ENCODE data around the gene GGTLC1. TPM values are rescaled to one million over a fixed set of nuclear protein-coding genes. Genes with fewer than 3 reads are reported as not detected.

Gene GGTLC1
- total RNA-seq, 3 donors from 2014 or later, result not detected

GRCh38 chr20:23955896-23956295, 32.7 kb downstream of the GGTLC1 start:
- no peak for TF ChIP-seq CTCF (IDR thresholded peaks at IDR 0.05)
- TF ChIP-seq POLR2AphosphoS5 (IDR thresholded peaks at IDR 0.05), result no peak
- TF ChIP-seq POLR2A (IDR thresholded peaks at IDR 0.05), result no peak
- no peaks in the 10 kb centered on the region for H3K27me3 ChIP-seq
- DNase-seq (ENCODE audit: low spot score in 2 of 2), result no peak
- no peak overlapping the region for H3K4me3 ChIP-seq
- H3K36me3 ChIP-seq, result no peaks in the 10 kb centered on the region
- H3K9me3 ChIP-seq, result no peaks in the 10 kb centered on the region
- H3K27ac ChIP-seq, result no peak overlapping the region
- no peaks in the 10 kb centered on the region for H3K4me1 ChIP-seq
- intact Hi-C loops (cut with DNase I; ENCODE audit: low total_unique reads), result no loop called here

- no peak for DNase-seq (ENCODE audit: low spot score in 2 of 2)
- no peak overlapping the region for H3K27ac ChIP-seq
- no peak overlapping the region for H3K4me3 ChIP-seq
- no peak for TF ChIP-seq CTCF (IDR thresholded peaks at IDR 0.05)
- no peak for TF ChIP-seq POLR2AphosphoS5 (IDR thresholded peaks at IDR 0.05)
- TF ChIP-seq POLR2A (IDR thresholded peaks at IDR 0.05), result no peak
- no peaks in the 10 kb centered on the region for H3K9me3 ChIP-seq
- intact Hi-C loops (cut with DNase I; ENCODE audit: low total_unique reads), result no loop called here
- H3K27me3 ChIP-seq, result no peaks in the 10 kb centered on the region
- H3K4me1 ChIP-seq, result no peaks in the 10 kb centered on the region
- H3K36me3 ChIP-seq, result no peaks in the 10 kb centered on the region
These were observed 34.4 kb downstream of the GGTLC1 start for GRCh38 chr20:23954008-23954745.

- H3K9me3 ChIP-seq, result no peaks in the 10 kb centered on the region
- H3K36me3 ChIP-seq, result no peaks in the 10 kb centered on the region
- H3K27me3 ChIP-seq, result no peaks in the 10 kb centered on the region
- no peak overlapping the region for H3K27ac ChIP-seq
- intact Hi-C loops (cut with DNase I; ENCODE audit: low total_unique reads), result no loop called here
- no peak overlapping the region for H3K4me3 ChIP-seq
- no peak for TF ChIP-seq CTCF (IDR thresholded peaks at IDR 0.05)
- no peak for TF ChIP-seq POLR2AphosphoS5 (IDR thresholded peaks at IDR 0.05)
- no peak for TF ChIP-seq POLR2A (IDR thresholded peaks at IDR 0.05)
- no peaks in the 10 kb centered on the region for H3K4me1 ChIP-seq
- no peak for DNase-seq (ENCODE audit: low spot score in 2 of 2)
These were observed 42.4 kb downstream of the GGTLC1 start for GRCh38 chr20:23946206-23946605.

- intact Hi-C loops (cut with DNase I; ENCODE audit: low total_unique reads), result no loop called here
- Histone ChIP-seq H3K27me3 (no peaks in the 10 kb centered on the region), H3K4me3 (no peak overlapping the region), H3K36me3 (no peaks in the 10 kb centered on the region), H3K27ac (no peak overlapping the region), H3K9me3 (peaks cover 0 to 7% of the 10 kb centered on the region in 2 donors), H3K4me1 (no peaks in the 10 kb centered on the region)
- DNase-seq (ENCODE audit: low spot score in 2 of 2), result no peak
- TF ChIP-seq CTCF (IDR thresholded peaks at IDR 0.05) (no peak), POLR2A (IDR thresholded peaks at IDR 0.05) (no peak), POLR2AphosphoS5 (IDR thresholded peaks at IDR 0.05) (no peak)
These were observed 45.3 kb downstream of the GGTLC1 start for GRCh38 chr20:23943304-23943703.

GRCh38 chr20:23939641-23940040, 48.9 kb downstream of the GGTLC1 start:
- no peaks in the 10 kb centered on the region for H3K4me1 ChIP-seq
- H3K27me3 ChIP-seq, result peaks cover 0 to 3% of the 10 kb centered on the region in 2 donors
- H3K4me3 ChIP-seq, result no peak overlapping the region
- H3K9me3 ChIP-seq, result peaks cover 0 to 7% of the 10 kb centered on the region in 2 donors
- H3K36me3 ChIP-seq, result no peaks in the 10 kb centered on the region
- H3K27ac ChIP-seq, result no peak overlapping the region
- intact Hi-C loops (cut with DNase I; ENCODE audit: low total_unique reads), result loop anchor here (5.0 kb wide), 1 partner anchor 588 kb away; no protein-coding TSS in a partner anchor
- TF ChIP-seq CTCF (IDR thresholded peaks at IDR 0.05) (no peak), POLR2AphosphoS5 (IDR thresholded peaks at IDR 0.05) (no peak), POLR2A (IDR thresholded peaks at IDR 0.05) (no peak)
- no peak for DNase-seq (ENCODE audit: low spot score in 2 of 2)

All from breast epithelium (tissue), 4 donors.